Measurements from ENCODE around the gene MRPS26.

GRCh38 chr20:3032624-3033023 is 13.2 kb upstream of the MRPS26 start:
- TF ChIP-seq EP300 (IDR thresholded peaks at IDR 0.05; ENCODE audit: borderline replicate concordance in 1 of 2, control insufficient read depth in 1 of 2, low read depth in 2 of 2, low read length in 2 of 2): no peak
- TF ChIP-seq CTCF (IDR thresholded peaks at IDR 0.05 in 2 of 3, conservative IDR thresholded peaks at IDR 0.05 in 1 of 3; ENCODE audit: control insufficient read depth in 2 of 3, extremely low read depth in 1 of 3, insufficient read depth in 1 of 3, low read depth in 3 of 3, low read length in 3 of 3): no peak
- TF ChIP-seq RAD21 (IDR thresholded peaks at IDR 0.05; ENCODE audit: insufficient read depth, low read depth, low read length): no peak
- no peak for TF ChIP-seq CREB1 (IDR thresholded peaks at IDR 0.05; ENCODE audit: low read depth)
- no peak for TF ChIP-seq WRNIP1 (IDR thresholded peaks at IDR 0.05; ENCODE audit: borderline replicate concordance, low read depth, low read length)
- no peak for TF ChIP-seq POLR2AphosphoS5 (IDR thresholded peaks at IDR 0.05; ENCODE audit: low read length)

All from GM12878 (cell line).